ENCODE results near the gene DNASE1L2. TPM values are rescaled to one million over a fixed set of nuclear protein-coding genes. Genes with fewer than 3 reads are reported as not detected.

Gene DNASE1L2
- total and polyA plus RNA-seq, 2 donors (not counting 3 experiments of a cell fraction or from before 2014, with no cell fraction given) = 0.57 to 1.2 TPM

GRCh38 chr16:2214719-2214968, 21.6 kb upstream of the DNASE1L2 start, which contains the start of gene PGP:
Gene PGP (minus strand): TSS chr16:2214840. CDS start chr16:2214777, 63 bp downstream.
- Histone ChIP-seq H3K9me3 (replicated peaks; ENCODE audit: control insufficient read depth, insufficient read depth, low read length) (no peaks in the 10 kb centered on the region), H3K9ac (replicated peaks; ENCODE audit: extremely low read depth, insufficient read depth, low read length) (peak within 1 kb of the TSS; percentile 87), H3K4me1 (ENCODE audit: control insufficient read depth, extremely low read depth, insufficient read depth, low read length) (peaks cover 15% of the 10 kb centered on the region), H3K4me2 (ENCODE audit: insufficient read depth, low read length) (peak within 1 kb of the TSS; percentile 86), H3K9me1 (replicated peaks; ENCODE audit: control insufficient read depth, extremely low read depth, insufficient read depth, low read length) (no peaks in the 10 kb centered on the region), H3K36me3 (ENCODE audit: control insufficient read depth in 2 of 2, extremely low read depth in 1 of 2, insufficient read depth in 2 of 2, low read length in 2 of 2) (peaks cover 0 to 3% of the 10 kb centered on the region in 2 experiments), H3K4me3 (replicated peaks in 1 of 3; ENCODE audit: insufficient read depth in 1 of 3, low read depth in 1 of 3, low read length in 3 of 3) (peak within 1 kb of the TSS; percentile 74 to 89 (median 75)), H3K79me2 (ENCODE audit: control insufficient read depth, insufficient read depth, low read length) (peaks cover 25% of the 10 kb centered on the region), H3K27ac (ENCODE audit: insufficient read depth, low read depth, low read length) (peak within 1 kb of the TSS; percentile 83), H2AFZ (ENCODE audit: low read depth, low read length) (peak within 1 kb of the TSS; percentile 63), H4K20me1 (replicated peaks; ENCODE audit: control insufficient read depth, extremely low read depth, insufficient read depth, low read length) (no peaks in the 10 kb centered on the region), H3K27me3 (ENCODE audit: control insufficient read depth in 2 of 2, insufficient read depth in 2 of 2, low read length in 2 of 2) (no peaks in the 10 kb centered on the region)
- intact Hi-C loops (cut with micrococcal nuclease) = loop anchor here (2.0 kb wide), 1 partner anchor 60 kb away; the partner anchor contains the start of gene TRAF7
- no TSS peak for BruUV-seq (replicated peaks)
- POLR2A ChIA-PET = interaction anchor here (2.2 kb wide), 1 partner anchor 60 kb away, joined by 15 read pairs; the partner anchor contains the start of gene TRAF7
- DNase-seq (ENCODE audit: low read depth, low spot score) (no peak), FAIRE-seq (no peak)
- CTCF ChIA-PET = interaction anchor here (1.0 to 1.3 kb wide), 4 partner anchors 10 to 74 kb away, joined by 3 to 7 read pairs (median 4); partner anchors contain the start of genes ECI1 and MLST8
- TF ChIP-seq MAX (IDR thresholded peaks at IDR 0.05; ENCODE audit: insufficient read depth, insufficient read length) (no peak), EZH2 (IDR thresholded peaks at IDR 0.05; ENCODE audit: borderline replicate concordance, low read depth, low read length, severe bottlenecking) (peak; percentile 97), POLR2AphosphoS5 (IDR thresholded peaks at IDR 0.05; ENCODE audit: insufficient read depth, low read depth, low read length) (no peak), JUN (IDR thresholded peaks at IDR 0.05; ENCODE audit: borderline replicate concordance, insufficient read depth, insufficient read length, low read depth) (no peak)
- TF ChIP-seq, protein P1, sequence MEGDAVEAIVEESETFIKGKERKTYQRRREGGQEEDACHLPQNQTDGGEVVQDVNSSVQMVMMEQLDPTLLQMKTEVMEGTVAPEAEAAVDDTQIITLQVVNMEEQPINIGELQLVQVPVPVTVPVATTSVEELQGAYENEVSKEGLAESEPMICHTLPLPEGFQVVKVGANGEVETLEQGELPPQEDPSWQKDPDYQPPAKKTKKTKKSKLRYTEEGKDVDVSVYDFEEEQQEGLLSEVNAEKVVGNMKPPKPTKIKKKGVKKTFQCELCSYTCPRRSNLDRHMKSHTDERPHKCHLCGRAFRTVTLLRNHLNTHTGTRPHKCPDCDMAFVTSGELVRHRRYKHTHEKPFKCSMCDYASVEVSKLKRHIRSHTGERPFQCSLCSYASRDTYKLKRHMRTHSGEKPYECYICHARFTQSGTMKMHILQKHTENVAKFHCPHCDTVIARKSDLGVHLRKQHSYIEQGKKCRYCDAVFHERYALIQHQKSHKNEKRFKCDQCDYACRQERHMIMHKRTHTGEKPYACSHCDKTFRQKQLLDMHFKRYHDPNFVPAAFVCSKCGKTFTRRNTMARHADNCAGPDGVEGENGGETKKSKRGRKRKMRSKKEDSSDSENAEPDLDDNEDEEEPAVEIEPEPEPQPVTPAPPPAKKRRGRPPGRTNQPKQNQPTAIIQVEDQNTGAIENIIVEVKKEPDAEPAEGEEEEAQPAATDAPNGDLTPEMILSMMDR (IDR thresholded peaks at IDR 0.05; ENCODE audit: extremely low read depth in 1 of 2, insufficient read depth in 1 of 2, low read depth in 1 of 2, low read length in 2 of 2) = no peak
- dilution Hi-C loops (cut with MboI; ENCODE audit: extremely low pct_ligation_motif_present, low sequenced_read_pairs) = no loop called here
